Lower lobe of right lung (tissue), 2 donors: Measurements from ENCODE around the gene TLR5. TPM values are rescaled to one million over a fixed set of nuclear protein-coding genes. Genes with fewer than 3 reads are reported as not detected.

Experiments
- ATAC-seq, 2 donors: fragments of 200-7000 bp; cut with Tn5 transposase; one replicate each; pipeline ENCODE4 v1.9.1; 2020 to 2022; ENCODE audit warnings: mild to moderate bottlenecking in 2 of 2, moderate library complexity in 2 of 2
- DNase-seq: peaks from one replicate; pipeline ENCODE4 v3.0.0-alpha.2; 2020
- H3K27ac ChIP-seq: fragments of 200-600 bp; one replicate; pipeline ENCODE4 v1.8.0; 2022
- H3K27me3 ChIP-seq: fragments of 200-600 bp; one replicate; pipeline ENCODE4 v1.8.0; 2022; ENCODE audit warnings: low read depth
- H3K36me3 ChIP-seq: fragments of 200-600 bp; one replicate; pipeline ENCODE4 v1.8.0; 2022; ENCODE audit warnings: mild to moderate bottlenecking
- H3K4me1 ChIP-seq: fragments of 200-600 bp; one replicate; pipeline ENCODE4 v1.8.0; 2022
- H3K4me3 ChIP-seq: fragments of 200-600 bp; one replicate; pipeline ENCODE4 v1.8.0; 2022; ENCODE audit warnings: mild to moderate bottlenecking
- H3K9me3 ChIP-seq: fragments of 200-600 bp; one replicate; pipeline ENCODE4 v1.8.0; 2022
- CTCF ChIP-seq: fragments of 200-600 bp; IDR thresholded peaks from one replicate; pipeline ENCODE4 v1.8.0; 2022; ENCODE audit warnings: antibody characterized with exemption, mild to moderate bottlenecking
- intact Hi-C: fragments of 100-400 bp; cut with DNase I; formaldehyde crosslinking; loops from one replicate; pipeline ENCODE4 v1.11.0; 2022
- total RNA-seq: library from RNA; stranded (reverse); fragmentation: NEBNext Ultra II Directional; extraction: Animal tissue kit (Norgen Biotek cat#: 25700); gene quantifications from one replicate; pipeline ENCODE4 v1.2.1, GENCODE V29; 2021
- donor health status: DM: no; HTN: yes; CAD: no; lungs with severe emphysema.

The TLR5 gene
- total RNA-seq, 1 donor from 2014 or later = 26.6 TPM

- Histone ChIP-seq H3K36me3 (no peaks in the 10 kb centered on the region), H3K27me3 (no peaks in the 10 kb centered on the region), H3K4me1 (no peaks in the 10 kb centered on the region), H3K4me3 (no peak overlapping the region), H3K9me3 (no peaks in the 10 kb centered on the region), H3K27ac (no peak overlapping the region)
- no peak for TF ChIP-seq CTCF
- intact Hi-C loops = no loop called here
- no peak for DNase-seq
- no peak for ATAC-seq
These were observed 47.2 kb downstream of the TLR5 start for GRCh38 chr1:223095870-223096269.

- Histone ChIP-seq H3K4me1 (no peaks in the 10 kb centered on the region), H3K9me3 (no peaks in the 10 kb centered on the region), H3K27me3 (no peaks in the 10 kb centered on the region), H3K4me3 (no peak overlapping the region), H3K27ac (no peak overlapping the region), H3K36me3 (no peaks in the 10 kb centered on the region)
- intact Hi-C loops = no loop called here
- no peak for TF ChIP-seq CTCF
- ATAC-seq (no peak), DNase-seq (no peak)
These were observed 51.2 kb downstream of the TLR5 start for GRCh38 chr1:223091896-223092295.

- no peak overlapping the region for H3K27ac ChIP-seq
- TF ChIP-seq CTCF = no peak
- no peak for DNase-seq
- ATAC-seq = no peak
- no peaks in the 10 kb centered on the region for H3K4me1 ChIP-seq
- no peaks in the 10 kb centered on the region for H3K36me3 ChIP-seq
- H3K9me3 ChIP-seq = no peaks in the 10 kb centered on the region
- no peaks in the 10 kb centered on the region for H3K27me3 ChIP-seq
- intact Hi-C loops = loop anchor here (10.0 kb wide), 1 partner anchor 294 kb away; no protein-coding TSS in a partner anchor
- no peak overlapping the region for H3K4me3 ChIP-seq
These were observed 53.8 kb downstream of the TLR5 start for GRCh38 chr1:223089250-223089649.

- Histone ChIP-seq H3K9me3 (no peaks in the 10 kb centered on the region), H3K4me1 (no peaks in the 10 kb centered on the region), H3K27ac (no peak overlapping the region), H3K27me3 (no peaks in the 10 kb centered on the region), H3K36me3 (no peaks in the 10 kb centered on the region), H3K4me3 (no peak overlapping the region)
- no peak for DNase-seq
- ATAC-seq = no peak
- no peak for TF ChIP-seq CTCF
- intact Hi-C loops = loop anchor here (10.0 kb wide), 1 partner anchor 294 kb away; no protein-coding TSS in a partner anchor
These were observed 54.3 kb downstream of the TLR5 start for GRCh38 chr1:223088713-223089240.

GRCh38 chr1:223087291-223088255, 55.5 kb downstream of the TLR5 start:
- H3K4me3 ChIP-seq = no peak overlapping the region
- peak overlapping the region; percentile 41 for H3K27ac ChIP-seq
- TF ChIP-seq CTCF = no peak
- H3K36me3 ChIP-seq = no peaks in the 10 kb centered on the region
- H3K9me3 ChIP-seq = no peaks in the 10 kb centered on the region
- DNase-seq (no peak), ATAC-seq (no peak)
- H3K4me1 ChIP-seq = no peaks in the 10 kb centered on the region
- H3K27me3 ChIP-seq = no peaks in the 10 kb centered on the region
- intact Hi-C loops = loop anchor here (10.0 kb wide), 1 partner anchor 293 kb away; no protein-coding TSS in a partner anchor
